GM21447 (cell line): ENCODE results near the gene EBF3.
"Not testable (repeated sequence)": the region's sequence is repeated elsewhere in the genome, so short reads cannot be mapped to it uniquely, and the experiment has no call there.

Experiments used
- ATAC-seq: cut with Tn5 transposase; IDR thresholded peaks from one replicate; pipeline ENCODE4 v1.9.1; 2021; ENCODE audit not compliant: unreplicated experiment

The EBF3 gene

GRCh38 chr10:129932182-129932581 lies 31.9 kb downstream of the EBF3 start:
- no peak for ATAC-seq

- ATAC-seq = no peak
These were observed 34.5 kb downstream of the EBF3 start for GRCh38 chr10:129929343-129930292.

- ATAC-seq = no peak
These were observed 36.5 kb downstream of the EBF3 start for GRCh38 chr10:129927351-129928120.

- ATAC-seq = no peak
These were observed 37.7 kb downstream of the EBF3 start for GRCh38 chr10:129926066-129927055.

- ATAC-seq = no peak
These were observed 39.5 kb downstream of the EBF3 start for GRCh38 chr10:129924375-129925085.

GRCh38 chr10:129922598-129923123 lies 41.4 kb downstream of the EBF3 start:
- ATAC-seq = no peak

GRCh38 chr10:129921801-129922597 lies 42.1 kb downstream of the EBF3 start:
- ATAC-seq = no peak

GRCh38 chr10:129921065-129921670 lies 42.9 kb downstream of the EBF3 start:
- ATAC-seq = no peak

GRCh38 chr10:129920187-129920586 lies 43.9 kb downstream of the EBF3 start:
- not testable (repeated sequence) for ATAC-seq

GRCh38 chr10:129919358-129919757 lies 44.7 kb downstream of the EBF3 start:
- ATAC-seq = no peak

GRCh38 chr10:129918836-129919235 lies 45.2 kb downstream of the EBF3 start:
- ATAC-seq = no peak

- ATAC-seq = no peak
These were observed 45.7 kb downstream of the EBF3 start for GRCh38 chr10:129918401-129918800.

GRCh38 chr10:129917936-129918335 lies 46.1 kb downstream of the EBF3 start:
- no peak for ATAC-seq

- ATAC-seq = no peak
These were observed 47.5 kb downstream of the EBF3 start for GRCh38 chr10:129916506-129916995.

- ATAC-seq = no peak
These were observed 48.3 kb downstream of the EBF3 start for GRCh38 chr10:129915526-129916378.

GRCh38 chr10:129914960-129915359 lies 49.1 kb downstream of the EBF3 start:
- no peak for ATAC-seq

- ATAC-seq = no peak
These were observed 49.8 kb downstream of the EBF3 start for GRCh38 chr10:129914153-129914855.
